Spinal cord (tissue), 10 donors: Measurements from ENCODE around the gene FOXF2. TPM values are rescaled to one million over a fixed set of nuclear protein-coding genes. Genes with fewer than 3 reads are reported as not detected.

Source experiments
- DNase-seq, 6 donors: peaks; one replicate each; pipeline versions ENCODE4 v3.0.0 to v3.0.0-alpha.2; 2013 to 2015; ENCODE audit warnings: low spot score in 6 of 6, low read depth in 4 of 6
- H3K27ac ChIP-seq: one replicate; pipeline ENCODE4 v1.5.1; 2013; ENCODE audit warnings: low read depth, low read length, control low read depth
- H3K27me3 ChIP-seq: one replicate; pipeline ENCODE4 v1.6.1; 2013; ENCODE audit warnings: low read length; ENCODE audit not compliant: control insufficient read depth, insufficient read depth
- H3K36me3 ChIP-seq: one replicate; pipeline ENCODE4 v1.6.1; 2013; ENCODE audit warnings: low read length; ENCODE audit not compliant: control insufficient read depth, insufficient read depth
- H3K4me1 ChIP-seq: one replicate; pipeline ENCODE4 v1.6.1; 2013; ENCODE audit warnings: low read length; ENCODE audit not compliant: control insufficient read depth, insufficient read depth
- H3K4me3 ChIP-seq: one replicate; pipeline ENCODE4 v1.5.1; 2013; ENCODE audit warnings: low read depth, low read length, control low read depth
- H3K9me3 ChIP-seq: one replicate; pipeline ENCODE4 v1.6.1; 2013; ENCODE audit warnings: low read length; ENCODE audit not compliant: control insufficient read depth, insufficient read depth
- WGBS: methylation state at CpG from one replicate; pipeline ENCODE4 v1.1.5; 2013; ENCODE audit warnings: missing lambda C conversion rate; ENCODE audit not compliant: insufficient coverage; 5-methylcytosine and 5-hydroxymethylcytosine counted together
- polyA plus RNA-seq, 2 donors: library from polyadenylated mRNA; unstranded; fragments of 120-200 nt; gene quantifications; one replicate each; pipeline ENCODE4 v1.2.1, GENCODE V29; 2013; ENCODE audit not compliant: insufficient read length in 2 of 2
- total RNA-seq, 2 donors: library from RNA; depleted of rRNA in 1 of 2; stranded (reverse); fragments of 120-200 nt in 1 of 2; fragments of >200 nt in 1 of 2; gene quantifications; one replicate each; pipeline versions ENCODE4 v1.2.3 to v1.2.4, GENCODE V29; 2013 to 2014
- donor health status: healthy.

Gene FOXF2
- total and polyA plus RNA-seq, 4 donors: 1.7 to 15.6 (median 10.1) TPM

DNA sequence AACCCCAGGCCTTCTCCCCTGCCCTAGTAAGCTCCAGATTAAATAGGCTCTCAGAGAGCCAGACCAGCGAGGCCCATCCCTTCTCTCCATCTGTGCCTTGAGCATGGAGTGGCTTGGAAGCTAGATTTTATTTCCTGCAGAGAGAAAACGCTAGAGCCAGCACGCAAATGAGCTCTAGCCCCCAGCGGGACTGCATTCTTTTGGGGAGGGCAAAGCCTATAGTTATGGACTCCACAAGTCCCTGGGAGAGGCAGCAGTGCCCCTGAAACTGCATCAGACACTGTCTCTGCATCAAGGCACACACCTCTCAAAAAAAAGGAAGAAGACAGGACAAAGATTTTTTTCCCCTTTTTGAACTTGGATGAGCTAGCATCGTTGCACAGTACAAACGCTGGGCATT is 15.8 kb downstream of the FOXF2 start:
- H3K27me3 ChIP-seq: peaks cover 13% of the 10 kb centered on the region
- H3K9me3 ChIP-seq: no peaks in the 10 kb centered on the region
- no peaks in the 10 kb centered on the region for H3K36me3 ChIP-seq
- H3K4me1 ChIP-seq: peaks cover 12% of the 10 kb centered on the region
- no peak overlapping the region for H3K4me3 ChIP-seq
- no peak for DNase-seq
- H3K27ac ChIP-seq: no peak overlapping the region
- WGBS: 30% methylated on average over 2 of the region's 6 CpGs

DNA sequence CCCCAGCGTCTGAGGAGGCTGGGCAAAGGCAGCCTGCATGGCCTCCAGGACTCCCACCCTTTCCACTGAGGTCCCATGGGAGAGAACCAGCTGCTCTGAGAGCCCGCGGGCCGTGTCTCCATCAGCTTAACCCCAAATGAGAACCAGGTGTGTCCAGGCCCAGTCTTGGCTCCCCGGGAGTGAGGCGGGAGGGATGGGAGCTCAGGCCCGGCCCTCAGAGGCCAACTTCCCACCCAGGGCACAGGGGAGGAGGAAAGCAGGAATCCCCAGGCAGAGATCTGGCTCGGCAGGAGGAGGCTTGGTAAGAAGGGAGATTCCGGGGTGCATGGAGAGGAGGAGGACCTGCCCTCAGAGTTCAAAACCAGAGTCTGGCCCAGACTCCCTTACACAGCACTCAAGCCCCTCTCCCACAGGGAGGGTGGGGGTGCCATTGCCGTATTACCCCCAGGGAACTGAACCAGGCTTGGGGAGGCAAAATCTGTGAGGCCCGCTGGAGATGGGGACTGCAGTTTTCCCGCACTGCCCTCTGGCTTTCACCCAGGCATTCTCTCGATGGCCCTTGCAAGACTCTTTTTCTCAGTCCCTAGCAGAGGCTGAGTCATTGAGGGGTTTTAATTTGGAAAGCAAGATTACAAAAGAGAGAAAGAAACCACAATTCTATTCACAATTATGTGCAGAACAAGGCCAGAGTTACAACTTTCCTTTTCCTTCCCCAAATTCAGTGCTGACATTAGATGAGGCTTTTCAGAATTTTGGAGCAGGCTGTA is 17.1 kb downstream of the FOXF2 start:
- DNase-seq: no peak
- Histone ChIP-seq H3K27me3 (peaks cover 6% of the 10 kb centered on the region), H3K4me3 (no peak overlapping the region)

DNA sequence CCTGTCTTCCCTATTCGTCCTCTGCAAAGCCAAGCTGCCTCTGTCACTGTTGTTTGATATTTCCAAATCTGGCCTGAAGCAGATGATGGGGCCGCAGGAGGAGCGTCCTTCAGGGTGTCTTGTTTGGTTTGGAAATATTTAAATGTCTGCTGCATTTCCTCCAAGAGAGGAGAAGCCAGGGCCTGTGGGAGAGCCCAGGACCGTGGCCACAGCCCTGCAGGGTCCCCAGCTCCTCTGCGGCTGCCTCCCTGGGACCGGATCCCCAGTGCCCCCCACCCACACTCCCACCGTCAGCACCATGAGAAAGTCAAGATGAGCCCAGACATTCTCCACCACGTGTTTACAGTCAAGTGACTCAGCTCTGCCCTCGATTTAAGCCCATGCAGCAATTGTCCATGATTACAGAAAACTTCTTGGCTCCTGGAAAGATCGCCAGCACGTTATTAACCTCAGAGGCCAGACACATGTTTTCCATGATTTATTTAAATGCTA is 18.2 kb downstream of the FOXF2 start:
- no peaks in the 10 kb centered on the region for H3K36me3 ChIP-seq
- H3K27ac ChIP-seq: no peak overlapping the region
- H3K4me3 ChIP-seq: no peak overlapping the region
- WGBS: 75% methylated on average over 11 of the region's 11 CpGs
- H3K9me3 ChIP-seq: no peaks in the 10 kb centered on the region
- H3K4me1 ChIP-seq: peaks cover 14% of the 10 kb centered on the region
- peaks cover 6% of the 10 kb centered on the region for H3K27me3 ChIP-seq
- DNase-seq: no peak

More for the DNA sequence above, 17.1 kb downstream of the FOXF2 start:
- H3K4me1 ChIP-seq: peaks cover 14% of the 10 kb centered on the region
- 92% methylated on average over 5 of the region's 13 CpGs for WGBS
- H3K36me3 ChIP-seq: no peaks in the 10 kb centered on the region
- no peaks in the 10 kb centered on the region for H3K9me3 ChIP-seq
- peak overlapping the region; percentile 40 for H3K27ac ChIP-seq

DNA sequence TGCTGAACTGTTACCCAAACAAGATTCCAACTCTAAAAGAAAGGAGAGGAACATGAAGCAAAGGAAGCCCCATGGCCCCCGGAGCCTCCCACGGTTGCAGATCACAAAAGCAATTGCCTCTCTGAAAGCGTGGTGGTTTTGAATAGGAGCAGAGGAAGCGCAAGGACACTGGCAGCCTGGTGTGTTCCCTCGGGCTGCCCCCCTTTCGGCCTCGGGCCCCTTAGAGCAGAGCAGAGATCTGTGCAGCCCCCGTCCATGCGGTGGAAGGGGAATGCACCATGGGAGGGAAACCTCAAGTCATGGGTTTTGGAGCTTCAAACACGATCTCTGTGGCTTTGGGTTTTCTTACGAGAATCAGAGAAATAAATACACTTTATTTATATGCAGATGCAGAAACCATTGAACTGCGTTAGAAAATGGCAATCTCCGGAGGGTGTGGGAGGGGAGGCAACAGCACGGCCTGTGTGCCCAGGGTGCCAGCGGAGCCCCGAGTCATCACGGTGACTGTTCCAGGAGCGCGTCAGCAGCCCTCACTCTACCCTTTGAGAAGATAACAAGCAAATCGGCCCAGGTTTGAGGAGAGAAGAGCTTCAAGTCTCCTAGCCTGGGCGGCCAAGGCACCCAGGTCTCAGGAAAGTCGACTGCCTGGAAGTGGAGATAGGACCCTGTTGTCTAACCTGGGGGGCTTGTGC is 20.5 kb downstream of the FOXF2 start:
- peaks cover 6% of the 10 kb centered on the region for H3K27me3 ChIP-seq
- DNase-seq: no peak
- no peaks in the 10 kb centered on the region for H3K9me3 ChIP-seq
- H3K4me3 ChIP-seq: no peak overlapping the region
- peaks cover 14% of the 10 kb centered on the region for H3K4me1 ChIP-seq
- WGBS: 41% methylated on average over 19 of the region's 22 CpGs
- no peaks in the 10 kb centered on the region for H3K36me3 ChIP-seq
- no peak overlapping the region for H3K27ac ChIP-seq

DNA sequence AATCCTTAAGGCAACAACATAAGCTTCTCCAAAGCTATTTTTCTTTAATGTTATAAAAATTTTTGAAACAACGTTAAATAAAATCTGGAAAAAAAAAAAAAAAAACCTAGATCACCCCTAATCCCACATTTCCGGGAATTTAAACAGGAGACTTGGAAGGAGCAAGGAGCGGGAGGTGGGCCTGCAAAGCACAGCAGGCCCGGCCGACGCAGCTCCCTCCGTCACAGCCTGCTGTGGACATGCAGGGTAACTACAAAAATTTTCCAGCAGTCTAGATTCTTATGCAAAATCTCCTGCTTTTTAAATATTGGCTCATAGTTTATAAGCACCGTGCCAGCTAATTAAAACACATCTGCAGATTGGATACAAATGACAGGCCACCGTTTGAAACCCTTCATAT is 23.5 kb downstream of the FOXF2 start:
- H3K9me3 ChIP-seq: no peaks in the 10 kb centered on the region
- H3K27ac ChIP-seq: no peak overlapping the region
- H3K27me3 ChIP-seq: peaks cover 6% of the 10 kb centered on the region
- H3K36me3 ChIP-seq: no peaks in the 10 kb centered on the region
- no peak overlapping the region for H3K4me3 ChIP-seq
- peak in 1 of 6 donors; percentile 8 for DNase-seq
- WGBS: 83% methylated on average over 6 of the region's 9 CpGs
- peaks cover 8% of the 10 kb centered on the region for H3K4me1 ChIP-seq

DNA sequence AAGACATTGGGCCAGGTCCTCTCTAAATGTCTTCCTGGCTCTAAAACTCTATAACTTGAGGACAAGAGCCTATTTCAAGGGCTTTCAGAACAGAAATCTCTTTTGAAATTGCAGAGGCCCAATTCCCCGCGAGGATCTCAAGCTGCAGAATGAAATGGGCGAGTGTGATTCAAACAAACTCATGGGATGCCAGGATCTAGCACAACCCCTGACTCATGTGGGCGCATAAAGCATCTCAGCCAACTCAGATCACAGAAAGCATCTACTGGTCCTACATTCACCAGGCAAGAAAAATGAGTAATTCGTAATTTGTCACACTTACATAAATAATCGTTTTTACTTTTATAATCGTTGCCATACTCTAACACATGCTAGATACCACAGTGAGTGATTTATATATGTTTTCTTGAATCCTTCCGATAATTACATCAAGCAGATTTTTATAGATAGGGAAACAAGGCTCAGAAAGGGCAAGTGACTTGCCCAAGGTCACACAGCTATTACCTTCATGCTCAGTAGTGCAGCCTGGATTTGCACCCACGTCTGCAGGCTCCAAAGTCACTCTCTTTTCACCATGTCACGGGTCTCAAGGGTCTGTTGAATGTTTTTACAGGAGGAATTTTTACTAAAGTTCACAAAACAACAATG is 26.2 kb downstream of the FOXF2 start:
- Histone ChIP-seq H3K27ac (no peak overlapping the region), H3K27me3 (no peaks in the 10 kb centered on the region), H3K36me3 (no peaks in the 10 kb centered on the region), H3K4me1 (no peaks in the 10 kb centered on the region), H3K9me3 (no peaks in the 10 kb centered on the region), H3K4me3 (no peak overlapping the region)
- DNase-seq: no peak
- 91% methylated on average over 4 of the region's 10 CpGs for WGBS

DNA sequence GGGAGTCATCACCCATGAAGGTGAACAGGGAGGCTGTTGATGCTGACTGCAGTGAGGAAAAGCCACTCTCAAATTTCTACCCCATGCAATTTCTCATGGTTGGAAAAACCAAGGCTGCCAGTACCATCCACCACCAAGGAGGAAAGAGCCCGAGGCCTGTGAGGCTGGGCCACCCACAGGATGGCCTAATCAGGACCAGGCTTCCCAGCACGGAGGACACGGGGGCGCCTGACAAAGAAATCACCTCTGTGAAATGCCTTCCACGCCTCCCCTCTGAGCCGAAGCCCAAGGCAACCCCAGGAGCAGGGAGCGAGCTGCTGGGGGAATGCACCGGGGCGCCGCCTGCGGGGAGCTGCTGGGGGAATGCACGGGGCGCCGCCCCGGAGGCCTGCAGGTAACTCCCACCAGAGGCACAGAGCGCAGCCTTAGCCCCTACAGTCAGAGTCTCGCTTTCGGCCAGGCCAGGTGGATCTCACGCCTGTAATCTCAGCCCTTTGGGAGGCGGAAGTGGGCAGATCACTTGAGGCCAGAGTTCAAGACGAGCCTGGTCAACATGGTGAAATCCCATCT is 26.9 kb downstream of the FOXF2 start:
- H3K36me3 ChIP-seq: no peaks in the 10 kb centered on the region
- WGBS: 49% methylated on average over 21 of the region's 21 CpGs
- H3K9me3 ChIP-seq: no peaks in the 10 kb centered on the region

DNA sequence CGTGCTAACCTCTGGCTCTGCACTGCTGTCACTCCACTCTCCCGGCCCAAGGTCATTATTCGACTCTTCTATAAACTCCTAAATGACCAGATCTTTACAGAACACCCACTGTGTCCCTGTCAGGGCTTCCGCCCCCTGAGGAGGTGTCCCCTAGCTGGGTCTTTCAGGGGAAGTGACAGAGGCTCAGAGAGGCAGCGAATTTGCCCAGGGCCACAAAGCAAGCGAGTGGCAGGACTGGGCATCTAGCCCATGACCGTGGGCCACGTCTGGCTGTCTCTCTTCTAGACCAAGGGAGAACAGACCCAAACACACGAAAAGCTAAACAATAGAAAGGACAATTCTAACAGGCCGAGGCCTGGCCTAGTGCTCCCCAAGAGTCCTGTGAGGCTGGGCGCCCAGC is 27.4 kb downstream of the FOXF2 start:
- H3K36me3 ChIP-seq: no peaks in the 10 kb centered on the region
- H3K9me3 ChIP-seq: no peaks in the 10 kb centered on the region
- no peaks in the 10 kb centered on the region for H3K27me3 ChIP-seq
- no peak for DNase-seq
- 80% methylated on average over 10 of the region's 11 CpGs for WGBS
- no peak overlapping the region for H3K4me3 ChIP-seq
- no peaks in the 10 kb centered on the region for H3K4me1 ChIP-seq
- no peak overlapping the region for H3K27ac ChIP-seq

More for the DNA sequence above, 26.9 kb downstream of the FOXF2 start:
- DNase-seq: no peak
- H3K4me1 ChIP-seq: no peaks in the 10 kb centered on the region
- no peak overlapping the region for H3K27ac ChIP-seq
- H3K27me3 ChIP-seq: no peaks in the 10 kb centered on the region
- no peak overlapping the region for H3K4me3 ChIP-seq

DNA sequence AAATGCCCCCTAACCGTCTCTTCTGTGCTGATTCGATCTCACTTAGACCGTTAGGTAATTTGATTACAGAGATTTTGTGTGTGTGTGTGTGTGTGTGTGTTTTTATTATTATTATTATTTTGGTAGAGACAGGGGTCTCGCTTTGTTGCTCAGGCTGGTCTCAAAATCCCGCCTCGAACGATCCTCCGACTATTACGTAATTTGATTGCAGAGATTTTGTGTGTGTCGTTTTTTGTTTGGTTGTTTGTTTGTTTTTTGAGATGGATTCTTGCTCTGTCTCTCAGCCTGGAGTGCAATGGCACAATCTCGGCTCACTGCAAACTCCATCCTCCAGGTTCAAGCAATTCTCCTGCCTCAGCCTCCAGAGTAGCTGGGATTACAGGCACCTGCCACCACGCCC is 28.3 kb downstream of the FOXF2 start:
- H3K4me3 ChIP-seq: no peak overlapping the region
- WGBS: 98% methylated on average over 9 of the region's 12 CpGs
- H3K27ac ChIP-seq: no peak overlapping the region
- no peaks in the 10 kb centered on the region for H3K4me1 ChIP-seq
- no peak for DNase-seq
- no peaks in the 10 kb centered on the region for H3K27me3 ChIP-seq
- no peaks in the 10 kb centered on the region for H3K36me3 ChIP-seq
- no peaks in the 10 kb centered on the region for H3K9me3 ChIP-seq
